Measurements from ENCODE around the gene PSKH1. TPM values are rescaled to one million over a fixed set of nuclear protein-coding genes. Genes with fewer than 3 reads are reported as not detected.

Gene PSKH1
- total RNA-seq, 4 donors from 2014 or later: 26.4 to 60.2 (median 35.5) TPM

DNA sequence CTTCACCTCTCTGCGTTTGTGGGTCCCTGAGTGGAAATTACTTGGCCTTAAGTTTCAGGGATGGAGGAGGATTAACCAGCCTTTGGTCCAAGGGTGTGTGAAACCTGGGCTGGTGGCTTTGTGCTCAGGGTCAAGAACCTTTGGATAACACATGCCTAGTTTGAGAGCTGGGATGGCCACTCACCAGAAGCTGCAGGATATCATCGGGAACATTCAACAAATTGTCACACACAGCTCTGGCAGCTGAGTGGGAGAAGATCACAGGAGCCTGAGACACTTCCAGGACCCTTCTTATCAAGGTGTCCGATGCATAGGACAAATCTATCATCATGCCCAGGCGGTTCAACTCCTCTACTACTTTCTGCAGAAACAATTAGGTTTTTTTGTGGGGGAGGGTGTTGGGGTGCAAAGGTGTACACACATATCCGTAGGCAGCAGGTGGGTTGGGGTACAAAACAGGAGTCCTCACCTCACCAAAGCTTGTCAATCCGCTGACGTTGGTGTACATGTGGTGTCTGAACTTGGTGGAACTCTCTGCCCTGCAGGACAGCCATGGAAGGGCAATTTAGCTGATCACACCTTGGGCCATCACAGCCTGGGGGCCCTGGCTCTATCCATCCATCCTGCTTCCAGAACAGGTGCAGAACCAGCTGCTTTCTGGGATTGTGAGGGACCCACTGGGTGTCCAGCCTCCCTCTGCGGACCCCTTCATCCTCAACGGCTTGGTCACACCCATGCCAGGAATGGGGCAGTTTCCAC is 84.6 kb downstream of the PSKH1 start:
- TF ChIP-seq, protein P1, sequence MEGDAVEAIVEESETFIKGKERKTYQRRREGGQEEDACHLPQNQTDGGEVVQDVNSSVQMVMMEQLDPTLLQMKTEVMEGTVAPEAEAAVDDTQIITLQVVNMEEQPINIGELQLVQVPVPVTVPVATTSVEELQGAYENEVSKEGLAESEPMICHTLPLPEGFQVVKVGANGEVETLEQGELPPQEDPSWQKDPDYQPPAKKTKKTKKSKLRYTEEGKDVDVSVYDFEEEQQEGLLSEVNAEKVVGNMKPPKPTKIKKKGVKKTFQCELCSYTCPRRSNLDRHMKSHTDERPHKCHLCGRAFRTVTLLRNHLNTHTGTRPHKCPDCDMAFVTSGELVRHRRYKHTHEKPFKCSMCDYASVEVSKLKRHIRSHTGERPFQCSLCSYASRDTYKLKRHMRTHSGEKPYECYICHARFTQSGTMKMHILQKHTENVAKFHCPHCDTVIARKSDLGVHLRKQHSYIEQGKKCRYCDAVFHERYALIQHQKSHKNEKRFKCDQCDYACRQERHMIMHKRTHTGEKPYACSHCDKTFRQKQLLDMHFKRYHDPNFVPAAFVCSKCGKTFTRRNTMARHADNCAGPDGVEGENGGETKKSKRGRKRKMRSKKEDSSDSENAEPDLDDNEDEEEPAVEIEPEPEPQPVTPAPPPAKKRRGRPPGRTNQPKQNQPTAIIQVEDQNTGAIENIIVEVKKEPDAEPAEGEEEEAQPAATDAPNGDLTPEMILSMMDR (IDR thresholded peaks at IDR 0.05): no peak
- no peak for TF ChIP-seq POLR2A (IDR thresholded peaks at IDR 0.05)
- Histone ChIP-seq H3K27ac (no peak overlapping the region), H3K4me3 (no peak overlapping the region), H3K27me3 (no peaks in the 10 kb centered on the region), H3K9me3 (no peaks in the 10 kb centered on the region), H3K36me3 (no peaks in the 10 kb centered on the region), H3K4me1 (no peaks in the 10 kb centered on the region)
- no peak for DNase-seq

Small RNAs within 50 kb of the gene (small RNA-seq; reads per million reads assigned to genes)
- 0 reads per million in 2 donors for gene AC040162.2
- 0 reads per million in 2 donors for gene NRN1L

Other genes with a start within 250 kb of the PSKH1 start
- 10 to 100 TPM in 3 of 4 donors, 1 to 10 TPM in 1; 8.4 to 55.3 (median 13.4) TPM for gene CARMIL2, start 248.1 kb upstream of the PSKH1 start, total RNA-seq
- 10 to 100 TPM; 14.2 to 37.2 (median 18.6) TPM for gene ACD, start 233.0 kb upstream of the PSKH1 start, total RNA-seq
- 1 to 10 TPM in 3 of 4 donors, not detected in 1; 1.0 to 4.3 (median 2.1) TPM for gene PARD6A, start 232.3 kb upstream of the PSKH1 start, total RNA-seq
- 10 to 100 TPM; 10.6 to 26.3 (median 13.4) TPM for gene ENKD1, start 226.5 kb upstream of the PSKH1 start, total RNA-seq
- 1 to 10 TPM in 3 of 4 donors, under 1 TPM in 1; 0.54 to 6.6 (median 2.0) TPM for gene C16orf86, start 226.4 kb upstream of the PSKH1 start, total RNA-seq
- 10 to 100 TPM in 3 of 4 donors, 1 to 10 TPM in 1; 9.9 to 40.7 (median 24.6) TPM for gene GFOD2, start 173.9 kb upstream of the PSKH1 start, total RNA-seq
- 10 to 100 TPM; 15.2 to 29.9 (median 24.0) TPM for gene RANBP10, start 86.7 kb upstream of the PSKH1 start, total RNA-seq
- 1 to 10 TPM in 1 of 4 donors, under 1 TPM in 2, not detected in 1; 0.35 to 7.4 (median 0.94) TPM for gene TSNAXIP1, start 86.4 kb upstream of the PSKH1 start, total RNA-seq
- 10 to 100 TPM; 23.9 to 38.2 (median 31.7) TPM for gene THAP11, start 50.9 kb upstream of the PSKH1 start, total RNA-seq
- 10 to 100 TPM; 55.5 to 82.5 (median 69.1) TPM for gene NUTF2, start 46.3 kb upstream of the PSKH1 start, total RNA-seq
- 100 to 1,000 TPM in 2 of 4 donors, 10 to 100 TPM in 2; 64.8 to 138 (median 94.6) TPM for gene CENPT, start 45.6 kb upstream of the PSKH1 start, total RNA-seq
- gene EDC4, start 20.2 kb upstream of the PSKH1 start, total RNA-seq: 100 to 1,000 TPM in 2 of 4 donors, 10 to 100 TPM in 2; 94.2 to 154 (median 114) TPM
- 10 to 100 TPM in 1 of 4 donors, not detected in 3; 10.0 TPM for gene NRN1L, start 8.4 kb upstream of the PSKH1 start, total RNA-seq
- 1 to 10 TPM; 2.4 to 5.3 (median 3.8) TPM for gene CTRL, start 38.6 kb downstream of the PSKH1 start, total RNA-seq
- 100 to 1,000 TPM in 1 of 4 donors, 10 to 100 TPM in 3; 62.0 to 106 (median 79.9) TPM for gene PSMB10, start 43.6 kb downstream of the PSKH1 start, total RNA-seq
- 10 to 100 TPM in 1 of 4 donors, 1 to 10 TPM in 3; 3.6 to 19.0 (median 4.6) TPM for gene LCAT, start 50.9 kb downstream of the PSKH1 start, total RNA-seq
- gene SLC12A4, start 75.4 kb downstream of the PSKH1 start, total RNA-seq: 10 to 100 TPM; 10.7 to 83.3 (median 33.6) TPM
- not detected for gene DPEP3, start 87.2 kb downstream of the PSKH1 start, total RNA-seq
- gene DPEP2, start 106.2 kb downstream of the PSKH1 start, total RNA-seq: 10 to 100 TPM in 2 of 4 donors, 1 to 10 TPM in 2; 1.1 to 12.4 (median 6.6) TPM
- not detected for gene DPEP2NB, start 122.7 kb downstream of the PSKH1 start, total RNA-seq
- 1 to 10 TPM; 3.4 to 6.7 (median 4.1) TPM for gene DDX28, start 130.0 kb downstream of the PSKH1 start, total RNA-seq
- gene DUS2, start 130.0 kb downstream of the PSKH1 start, total RNA-seq: 10 to 100 TPM; 15.3 to 38.8 (median 21.2) TPM
- gene NFATC3, start 192.1 kb downstream of the PSKH1 start, total RNA-seq: 10 to 100 TPM; 40.5 to 72.0 (median 61.0) TPM

All from Peyer's patch (tissue), 4 donors.